Endodermal cell (in vitro differentiated cells): ENCODE measurements around the gene HOXD10. TPM values are rescaled to one million over a fixed set of nuclear protein-coding genes. Genes with fewer than 3 reads are reported as not detected.
A peak's percentile ranks its signal among the peaks of the same experiment; 100 is the strongest.

Experiments used
- DNase-seq: peaks from one replicate; pipeline ENCODE4 v3.0.0-alpha.2; 2017
- H3K27ac ChIP-seq: 2 replicates; pipeline ENCODE4 v1.5.1; 2013; ENCODE audit warnings: mild to moderate bottlenecking, low read depth, low read length, moderate library complexity
- H3K27me3 ChIP-seq: 2 replicates; pipeline ENCODE4 v1.6.1; 2013; ENCODE audit warnings: mild to moderate bottlenecking, low read length, moderate library complexity; ENCODE audit not compliant: insufficient read depth, control insufficient read depth, poor library complexity, severe bottlenecking
- H3K36me3 ChIP-seq: 2 replicates; pipeline ENCODE4 v1.7.0; 2013; ENCODE audit warnings: mild to moderate bottlenecking, low read length, moderate library complexity; ENCODE audit not compliant: control insufficient read depth, insufficient read depth
- H3K4me1 ChIP-seq: one replicate; pipeline ENCODE4 v1.7.0; 2013; ENCODE audit warnings: low read length; ENCODE audit not compliant: control insufficient read depth, insufficient read depth
- H3K4me3 ChIP-seq: 2 replicates; pipeline ENCODE4 v1.5.1; 2013; ENCODE audit warnings: mild to moderate bottlenecking, low read length, moderate library complexity
- H3K9ac ChIP-seq: 2 replicates; pipeline ENCODE4 v1.6.1; 2013; ENCODE audit warnings: mild to moderate bottlenecking, low read length, moderate library complexity; ENCODE audit not compliant: poor library complexity, severe bottlenecking; ENCODE audit errors: extremely low read depth
- H3K9me3 ChIP-seq: 2 replicates; pipeline ENCODE4 v1.6.1; 2013; ENCODE audit warnings: mild to moderate bottlenecking, low read length, moderate library complexity; ENCODE audit not compliant: control insufficient read depth
- H3K27ac Mint-ChIP-seq: 2 replicates; pipeline ENCODE4 v1.8.0; 2020; ENCODE audit warnings: mixed read lengths
- H3K27me3 Mint-ChIP-seq: 2 replicates; pipeline ENCODE4 v1.8.0; 2021; ENCODE audit warnings: mild to moderate bottlenecking, mixed read lengths; ENCODE audit not compliant: insufficient read depth
- H3K36me3 Mint-ChIP-seq: 2 replicates; pipeline ENCODE4 v1.8.0; 2020; ENCODE audit warnings: low read depth, mixed read lengths
- H3K4me1 Mint-ChIP-seq: 2 replicates; pipeline ENCODE4 v1.8.0; 2020; ENCODE audit warnings: mixed read lengths
- H3K4me3 Mint-ChIP-seq: 2 replicates; pipeline ENCODE4 v1.8.0; 2020; ENCODE audit warnings: mild to moderate bottlenecking, moderate library complexity, mixed read lengths
- H3K9me3 Mint-ChIP-seq: 2 replicates; pipeline ENCODE4 v1.8.0; 2020; ENCODE audit warnings: mild to moderate bottlenecking, mixed read lengths
- CTCF ChIP-seq: fragments of 200-600 bp; sonication (generic); conservative IDR thresholded peaks from 2 replicates; pipeline ENCODE4 v1.5.0; 2021; ENCODE audit warnings: antibody characterized with exemption, mild to moderate bottlenecking
- WGBS, 2 experiments: methylation state at CpG; one replicate each; pipeline versions ENCODE4 v1.1.5 to v1.1.7; 2013; ENCODE audit warnings: missing lambda C conversion rate in 2 of 2, mixed read lengths in 1 of 2; ENCODE audit not compliant: insufficient coverage in 1 of 2, insufficient read length in 1 of 2; 5-methylcytosine and 5-hydroxymethylcytosine counted together
- total RNA-seq, 2 donors: library from RNA; stranded (reverse); fragmentation: NEBNext Ultra II Directional in 1 of 2; extraction: Animal tissue kit (Norgen Biotek cat#: 25700) in 1 of 2; gene quantifications; 2 replicates in 1 of 2; 3 replicates in 1 of 2; pipeline ENCODE4 v1.2.1, GENCODE V29; 2021

The HOXD10 gene
- total RNA-seq, 2 donors from 2014 or later = not detected

GRCh38 chr2:176096243-176096985 lies 20.2 kb upstream of the HOXD10 start:
- H3K4me3 ChIP-seq = peak overlapping the region; percentile 68

GRCh38 chr2:176096986-176097819 lies 19.4 kb upstream of the HOXD10 start:
- H3K9ac ChIP-seq = no peak overlapping the region
- H3K4me1 ChIP-seq = no peaks in the 10 kb centered on the region
- H3K27me3 ChIP-seq = peaks cover 99% of the 10 kb centered on the region
- TF ChIP-seq CTCF = peak; percentile 96
- 0 to 1% methylated on average over 21 to 44 of the region's 45 CpGs for WGBS, 2 experiments
- H3K4me3 ChIP-seq = peak overlapping the region; percentile 68
- peaks cover 28% of the 10 kb centered on the region for H3K4me1 Mint-ChIP-seq
- H3K27me3 Mint-ChIP-seq = peaks cover 96% of the 10 kb centered on the region
- peak overlapping the region; percentile 43 for H3K4me3 Mint-ChIP-seq
- no peak overlapping the region for H3K27ac ChIP-seq
- H3K9me3 ChIP-seq = no peaks in the 10 kb centered on the region
- H3K36me3 Mint-ChIP-seq = no peaks in the 10 kb centered on the region
- no peak overlapping the region for H3K27ac Mint-ChIP-seq
- no peaks in the 10 kb centered on the region for H3K9me3 Mint-ChIP-seq
- no peaks in the 10 kb centered on the region for H3K36me3 ChIP-seq
- DNase-seq = peak; percentile 96

More at GRCh38 chr2:176096243-176096985, 20.2 kb upstream of the HOXD10 start:
- H3K9ac ChIP-seq = no peak overlapping the region
- WGBS, 2 experiments = 6 to 8% methylated on average over 10 to 16 of the region's 16 CpGs
- no peak for TF ChIP-seq CTCF
- Mint-ChIP-seq H3K9me3 (no peaks in the 10 kb centered on the region), H3K27ac (no peak overlapping the region), H3K4me3 (peak overlapping the region; percentile 43), H3K36me3 (no peaks in the 10 kb centered on the region), H3K27me3 (peaks cover 96% of the 10 kb centered on the region), H3K4me1 (peaks cover 36% of the 10 kb centered on the region)
- no peaks in the 10 kb centered on the region for H3K36me3 ChIP-seq
- H3K9me3 ChIP-seq = no peaks in the 10 kb centered on the region
- peaks cover 99% of the 10 kb centered on the region for H3K27me3 ChIP-seq
- DNase-seq = no peak
- no peaks in the 10 kb centered on the region for H3K4me1 ChIP-seq
- H3K27ac ChIP-seq = no peak overlapping the region

- peaks cover 100% of the 10 kb centered on the region for H3K27me3 Mint-ChIP-seq
- Histone ChIP-seq H3K9ac (no peak overlapping the region), H3K27me3 (peaks cover 100% of the 10 kb centered on the region), H3K4me1 (no peaks in the 10 kb centered on the region), H3K4me3 (peak overlapping the region; percentile 61), H3K36me3 (no peaks in the 10 kb centered on the region), H3K9me3 (no peaks in the 10 kb centered on the region), H3K27ac (no peak overlapping the region)
- 2 to 4% methylated on average over 10 to 18 of the region's 18 CpGs for WGBS, 2 experiments
- no peak for DNase-seq
- H3K9me3 Mint-ChIP-seq = no peaks in the 10 kb centered on the region
- H3K4me3 Mint-ChIP-seq = peak overlapping the region; percentile 43
- no peaks in the 10 kb centered on the region for H3K36me3 Mint-ChIP-seq
- peaks cover 28% of the 10 kb centered on the region for H3K4me1 Mint-ChIP-seq
- TF ChIP-seq CTCF = no peak
- H3K27ac Mint-ChIP-seq = no peak overlapping the region
These were observed 18.7 kb upstream of the HOXD10 start for GRCh38 chr2:176097820-176098365.
